Stimulated activated CD8-positive, alpha-beta memory T cell treated with anti-CD3 and anti-CD28 coated beads, Interleukin-2, amount 100 ng/mL, for 48 hours (primary cell): ENCODE results near the gene IQUB.
"Not testable (repeated sequence)": the region's sequence is repeated elsewhere in the genome, so short reads cannot be mapped to it uniquely, and the experiment has no call there.

Experiments used
- DNase-seq, 2 donors: peaks; one replicate each; pipeline ENCODE4 v3.0.0-alpha.2; 2020; ENCODE audit warnings: low read depth in 2 of 2

Gene IQUB

GRCh38 chr7:123492485-123492884 lies 41.9 kb downstream of the IQUB start:
- DNase-seq: no peak

DNA sequence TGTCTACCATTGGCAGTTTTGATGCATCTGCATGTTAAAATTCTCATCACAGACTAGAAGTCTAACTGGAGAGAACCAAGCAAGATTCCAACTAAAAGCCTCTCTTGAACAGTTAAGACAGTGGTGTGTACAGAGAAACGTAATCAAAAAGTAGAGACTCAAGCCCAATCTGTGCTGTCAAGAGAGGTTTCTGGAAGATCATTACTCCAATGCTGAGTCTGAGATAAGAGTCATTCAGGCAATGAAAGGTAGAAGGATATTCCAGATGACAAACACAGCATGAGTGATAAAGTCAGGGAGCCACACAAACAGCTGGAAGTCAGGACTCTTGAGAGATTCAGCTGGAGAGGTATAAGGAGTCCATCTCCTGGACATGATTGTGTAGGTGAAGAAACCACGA lies 48.7 kb downstream of the IQUB start:
- DNase-seq: no peak

DNA sequence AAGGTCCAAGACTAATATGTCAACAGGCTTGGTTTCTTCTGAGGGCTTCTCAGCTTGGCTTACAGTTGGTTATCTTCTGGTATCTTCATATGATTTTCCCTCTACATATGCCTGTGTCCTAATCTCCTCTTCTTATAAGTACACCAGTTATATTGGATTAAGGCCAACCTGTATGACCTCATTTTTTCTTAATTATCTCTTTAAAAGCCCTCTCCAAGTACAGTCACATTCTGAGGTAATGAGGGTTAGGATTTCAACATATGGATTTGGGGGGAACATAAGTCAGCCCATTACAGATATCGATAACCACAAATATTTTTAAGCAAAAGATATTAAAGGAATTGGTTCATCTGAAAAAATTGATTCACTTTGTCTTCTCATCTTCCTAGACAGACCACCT lies 49.2 kb downstream of the IQUB start:
- no peak for DNase-seq

GRCh38 chr7:123484199-123484598 lies 50.2 kb downstream of the IQUB start:
- DNase-seq: no peak

GRCh38 chr7:123480107-123480506 lies 54.3 kb downstream of the IQUB start:
- DNase-seq: no peak

DNA sequence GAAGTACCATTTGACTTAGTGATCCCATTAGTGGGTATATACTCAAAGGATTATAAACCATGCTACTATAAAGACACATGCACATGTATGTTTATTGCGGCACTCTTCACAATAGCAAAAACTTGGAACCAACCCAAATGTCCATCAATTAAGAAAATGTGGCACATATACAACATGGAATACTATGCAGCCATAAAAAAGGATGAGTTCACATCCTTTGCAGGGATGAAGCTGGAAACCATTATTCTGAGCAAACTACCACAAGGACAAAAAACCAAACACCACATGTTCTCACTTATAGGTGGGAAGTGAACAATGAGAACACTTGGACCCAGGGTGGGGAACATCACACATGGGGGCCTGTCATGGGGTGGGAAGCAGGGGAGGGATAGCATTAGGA lies 56.3 kb downstream of the IQUB start:
- not testable (repeated sequence) for DNase-seq

- DNase-seq: no peak
Observed at GRCh38 chr7:123472750-123473445, 61.5 kb downstream of the IQUB start.

GRCh38 chr7:123472327-123472726 lies 62.1 kb downstream of the IQUB start:
- no peak for DNase-seq

GRCh38 chr7:123468303-123468702 lies 66.1 kb downstream of the IQUB start:
- no peak for DNase-seq

- DNase-seq: no peak
Observed at GRCh38 chr7:123463890-123464289, 70.5 kb downstream of the IQUB start.

- no peak for DNase-seq
Observed at GRCh38 chr7:123460616-123461015, 73.8 kb downstream of the IQUB start.

- DNase-seq: no peak
Observed at GRCh38 chr7:123455965-123456470, 78.4 kb downstream of the IQUB start.

GRCh38 chr7:123440101-123440548 lies 94.3 kb downstream of the IQUB start:
- no peak for DNase-seq

GRCh38 chr7:123439191-123439590 lies 95.2 kb downstream of the IQUB start:
- no peak for DNase-seq

- no peak for DNase-seq
Observed at GRCh38 chr7:123437447-123437995, 96.9 kb downstream of the IQUB start.

- no peak for DNase-seq
Observed at GRCh38 chr7:123435080-123435700, 99.2 kb downstream of the IQUB start.

GRCh38 chr7:123433665-123434064 lies 100.7 kb downstream of the IQUB start:
- DNase-seq: no peak

GRCh38 chr7:123432601-123433000 lies 101.8 kb downstream of the IQUB start:
- DNase-seq: no peak

DNA sequence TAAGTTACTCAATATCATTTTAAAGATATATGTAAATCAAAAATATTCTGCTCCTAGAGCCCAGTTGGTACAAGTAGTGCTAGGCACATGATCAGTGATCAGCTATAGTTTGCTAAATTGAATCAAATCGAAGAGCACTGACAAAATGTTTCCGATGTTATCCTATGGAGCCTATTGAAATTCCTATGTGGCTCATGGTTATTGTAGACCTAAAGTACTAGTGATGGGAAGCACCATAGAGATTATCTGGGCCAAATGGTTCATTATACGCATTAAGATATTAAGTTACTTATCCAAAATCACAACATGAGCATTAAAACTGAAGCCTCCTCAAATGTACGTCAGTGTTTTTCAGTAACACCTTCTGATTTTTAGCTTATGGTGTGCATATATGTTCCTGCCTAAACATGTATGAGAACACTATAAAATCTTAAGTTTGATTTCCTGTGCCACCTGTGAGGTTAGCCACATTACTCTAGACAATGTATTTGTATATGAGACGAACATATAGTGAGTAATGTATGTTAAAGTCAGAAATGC lies 103.2 kb downstream of the IQUB start:
- no peak for DNase-seq

DNA sequence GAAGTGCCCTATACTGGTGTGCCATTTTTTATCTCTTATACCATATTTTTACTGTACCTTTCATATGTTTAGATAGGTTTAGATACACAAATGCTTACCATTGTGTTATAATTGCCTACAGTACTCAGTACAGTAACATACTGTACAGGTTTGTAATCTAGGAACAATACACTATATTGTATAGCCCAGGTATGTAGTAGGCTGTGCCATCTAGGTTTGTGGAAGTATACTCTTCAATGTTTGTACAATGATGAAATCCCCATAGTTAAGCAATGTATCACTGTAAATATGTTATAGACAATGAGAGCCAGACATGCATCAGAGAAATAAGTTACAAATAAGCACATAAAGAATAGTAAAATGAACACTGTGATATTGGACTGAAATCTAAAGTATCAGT lies 109.1 kb downstream of the IQUB start:
- no peak for DNase-seq

- no peak for DNase-seq
Observed at GRCh38 chr7:123424463-123424862, 109.9 kb downstream of the IQUB start.

DNA sequence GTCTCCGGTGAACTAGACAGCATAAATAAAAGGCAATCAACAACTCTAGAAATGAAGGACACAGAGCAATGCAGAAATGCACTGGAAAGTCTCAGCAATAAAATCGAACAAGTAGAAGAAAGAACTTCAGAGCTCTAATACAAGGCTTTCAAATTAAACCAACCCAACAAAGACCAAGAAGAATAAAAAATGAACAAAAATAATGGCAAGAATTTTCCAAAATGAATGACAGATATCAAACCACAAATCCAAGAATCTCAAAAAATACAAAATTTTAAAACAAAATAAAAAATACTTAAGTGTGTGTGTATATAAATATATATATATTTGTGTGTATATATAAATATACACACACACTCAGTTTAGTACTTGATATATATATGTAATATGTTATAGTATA lies 110.8 kb downstream of the IQUB start:
- no peak for DNase-seq

DNA sequence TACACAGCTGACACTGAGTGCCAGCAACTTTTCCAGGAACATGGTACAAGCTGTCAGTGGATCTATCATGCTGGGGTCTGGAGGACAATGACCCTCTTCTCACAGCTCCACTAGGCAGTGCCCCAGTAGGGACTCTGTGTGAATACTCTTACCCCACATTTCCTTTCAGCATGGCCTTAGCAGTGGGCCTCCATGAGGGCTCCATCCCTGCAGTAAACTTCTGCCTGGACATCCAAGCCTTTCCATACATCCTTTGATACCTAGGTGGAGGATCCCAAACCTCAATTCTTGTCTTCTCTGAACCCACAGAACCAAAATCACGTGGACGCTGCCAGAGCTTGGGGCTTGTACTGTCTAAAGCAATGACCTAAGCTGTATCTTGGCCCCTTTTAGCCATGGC lies 116.8 kb downstream of the IQUB start:
- DNase-seq: no peak
